H1 (cell line): ENCODE measurements around the gene SLC35F1. TPM values are rescaled to one million over a fixed set of nuclear protein-coding genes. Genes with fewer than 3 reads are reported as not detected.

Source experiments
- CTCF ChIA-PET: fragments of 300-600 bp; sonication (Branson Sonifier 250); formaldehyde crosslinking; loops from one replicate; lab custom pipeline; 2021; ENCODE audit not compliant: partially characterized antibody; lab: Charles Lee
- POLR2A ChIA-PET: fragments of 300-600 bp; sonication (Branson Sonifier 250); formaldehyde crosslinking; loops from one replicate; lab custom pipeline; 2021; ENCODE audit warnings: inconsistent platforms; ENCODE audit not compliant: partially characterized antibody; lab: Charles Lee
- DNase-seq, 2 experiments: peaks; one replicate each; pipeline versions ENCODE4 v3.0.0 to v3.0.0-alpha.2; 2010 to 2022; ENCODE audit warnings: low spot score in 2 of 2, low read depth in 1 of 2, mixed read lengths in 1 of 2
- FAIRE-seq: peaks from 2 replicates; lab custom pipeline; 2011; peaks lifted over from hg19 to GRCh38; lab: Jason Lieb, UNC
- H2AFZ ChIP-seq: 2 replicates; pipeline ENCODE4 v1.8.1; 2012; ENCODE audit warnings: low read length, inconsistent platforms
- H2AK5ac ChIP-seq: 2 replicates; pipeline ENCODE4 v1.6.1; 2013; ENCODE audit warnings: low read depth, low read length
- H2BK120ac ChIP-seq: replicated peaks from 2 replicates; pipeline ENCODE3; 2013; ENCODE audit warnings: low read depth, low read length, inconsistent platforms
- H2BK12ac ChIP-seq: 2 replicates; pipeline ENCODE4 v1.6.1; 2013; ENCODE audit warnings: low read depth, low read length
- H2BK15ac ChIP-seq: 2 replicates; pipeline ENCODE4 v1.6.1; 2013; ENCODE audit warnings: low read length
- H2BK20ac ChIP-seq: 2 replicates; pipeline ENCODE4 v1.6.1; 2013; ENCODE audit warnings: low read length
- H2BK5ac ChIP-seq: 2 replicates; pipeline ENCODE4 v1.6.1; 2013; ENCODE audit warnings: low read depth, low read length
- H3K14ac ChIP-seq: 2 replicates; pipeline ENCODE4 v1.6.1; 2013; ENCODE audit warnings: inconsistent platforms; ENCODE audit not compliant: insufficient read length
- H3K18ac ChIP-seq: 2 replicates; pipeline ENCODE4 v1.6.1; 2013; ENCODE audit warnings: low read length; ENCODE audit errors: extremely low read depth
- H3K23ac ChIP-seq: 2 replicates; pipeline ENCODE4 v1.6.1; 2013; ENCODE audit warnings: inconsistent platforms; ENCODE audit not compliant: insufficient read length
- H3K23me2 ChIP-seq: 2 replicates; pipeline ENCODE4 v1.6.1; 2013; ENCODE audit warnings: low read depth, low read length
- H3K27ac ChIP-seq: 2 replicates; pipeline ENCODE4 v1.6.1; 2011; ENCODE audit warnings: low read depth, low read length, inconsistent platforms
- H3K27me3 ChIP-seq, 4 experiments: replicated peaks in 1 of 4; 1 replicate in 1 of 4; 2 replicates in 3 of 4; pipeline versions ENCODE4 v1.6.1 to v1.8.1; 2011 to 2013; ENCODE audit warnings: low read length in 3 of 4, mild to moderate bottlenecking in 3 of 4, inconsistent platforms in 2 of 4, mixed read lengths in 2 of 4, moderate library complexity in 1 of 4; ENCODE audit not compliant: control insufficient read depth in 3 of 4, insufficient read depth in 3 of 4; ENCODE audit errors: extremely low read depth in 1 of 4
- H3K36me3 ChIP-seq, 4 experiments: 2 replicates each; pipeline versions ENCODE4 v1.6.1 to v1.8.1; 2011 to 2013; ENCODE audit warnings: mild to moderate bottlenecking in 4 of 4, low read length in 3 of 4, moderate library complexity in 2 of 4, control low read depth in 1 of 4, inconsistent platforms in 1 of 4; ENCODE audit not compliant: insufficient read depth in 4 of 4, control insufficient read depth in 2 of 4
- H3K4ac ChIP-seq: replicated peaks from 2 replicates; pipeline ENCODE3; 2013; ENCODE audit warnings: low read length, low read depth, mixed read lengths, inconsistent platforms; ENCODE audit not compliant: insufficient read length
- H3K4me1 ChIP-seq, 4 experiments: replicated peaks in 1 of 4; 1 replicate in 1 of 4; 2 replicates in 3 of 4; pipeline versions ENCODE4 v1.6.1 to v1.8.1; 2011 to 2013; ENCODE audit warnings: low read length in 3 of 4, inconsistent platforms in 2 of 4, mixed read lengths in 1 of 4; ENCODE audit not compliant: insufficient read depth in 4 of 4, control insufficient read depth in 3 of 4
- H3K4me2 ChIP-seq, 2 experiments: 2 replicates each; pipeline versions ENCODE4 v1.6.1 to v1.8.1; 2011 to 2013; ENCODE audit warnings: low read depth in 2 of 2, low read length in 2 of 2, control low read depth in 1 of 2, inconsistent platforms in 1 of 2, mild to moderate bottlenecking in 1 of 2; ENCODE audit not compliant: insufficient read depth in 1 of 2
- H3K4me3 ChIP-seq, 4 experiments: fragments of 200-600, 300-600 bp in 1 of 4; sonication (generic), shearing (Covaris generic), sonication (Bioruptor Twin) in 1 of 4; 2 replicates each; pipeline versions ENCODE4 v1.5.1 to v1.8.1; 2011 to 2016; ENCODE audit warnings: low read length in 4 of 4, low read depth in 3 of 4, control low read depth in 2 of 4, inconsistent platforms in 2 of 4, mild to moderate bottlenecking in 2 of 4, mixed read lengths in 1 of 4, moderate library complexity in 1 of 4; ENCODE audit not compliant: insufficient read depth in 2 of 4; ENCODE audit errors: extremely low read depth in 1 of 4
- H3K56ac ChIP-seq: replicated peaks from 2 replicates; pipeline ENCODE3; 2013; ENCODE audit warnings: low read depth, mild to moderate bottlenecking, mixed read lengths, low read length, inconsistent platforms; ENCODE audit not compliant: insufficient read length
- H3K79me1 ChIP-seq: 2 replicates; pipeline ENCODE4 v1.6.1; 2013; ENCODE audit warnings: low read depth, low read length, control low read depth
- H3K79me2 ChIP-seq, 2 experiments: 2 replicates each; pipeline versions ENCODE4 v1.6.1 to v1.8.1; 2012 to 2013; ENCODE audit warnings: low read length in 2 of 2, mild to moderate bottlenecking in 2 of 2, inconsistent platforms in 1 of 2; ENCODE audit not compliant: insufficient read depth in 2 of 2, control insufficient read depth in 1 of 2
- H3K9ac ChIP-seq, 4 experiments: replicated peaks in 1 of 4; 1 replicate in 1 of 4; 2 replicates in 3 of 4; pipeline versions ENCODE4 v1.6.1 to v1.8.1; 2011 to 2013; ENCODE audit warnings: low read depth in 3 of 4, low read length in 3 of 4, control low read depth in 2 of 4, mild to moderate bottlenecking in 2 of 4, moderate library complexity in 2 of 4, inconsistent platforms in 1 of 4; ENCODE audit errors: extremely low read depth in 1 of 4
- H3K9me3 ChIP-seq, 2 experiments: 2 replicates each; pipeline versions ENCODE4 v1.6.1 to v1.8.1; 2012 to 2013; ENCODE audit warnings: mild to moderate bottlenecking in 2 of 2, moderate library complexity in 2 of 2, control low read depth in 1 of 2, inconsistent platforms in 1 of 2, low read depth in 1 of 2, low read length in 1 of 2, mixed read lengths in 1 of 2; ENCODE audit not compliant: insufficient read depth in 2 of 2
- H4K20me1 ChIP-seq, 2 experiments: replicated peaks in 1 of 2; 2 replicates each; pipeline versions ENCODE3 to v1.8.1; 2011 to 2013; ENCODE audit warnings: inconsistent platforms in 2 of 2, low read length in 2 of 2, mild to moderate bottlenecking in 1 of 2; ENCODE audit not compliant: insufficient read depth in 2 of 2, control insufficient read depth in 1 of 2
- H4K5ac ChIP-seq: 2 replicates; pipeline ENCODE4 v1.6.1; 2013; ENCODE audit warnings: low read length, low read depth, mixed read lengths, inconsistent platforms; ENCODE audit not compliant: insufficient read length
- H4K8ac ChIP-seq: 2 replicates; pipeline ENCODE4 v1.8.0; 2013; ENCODE audit warnings: mild to moderate bottlenecking, moderate library complexity, low read length, inconsistent platforms; ENCODE audit not compliant: insufficient read depth; ENCODE audit errors: extremely low read depth
- H4K91ac ChIP-seq: replicated peaks from 2 replicates; pipeline ENCODE3; 2013; ENCODE audit warnings: low read length, mixed read lengths, inconsistent platforms; ENCODE audit not compliant: insufficient read length
- BCL11A ChIP-seq, 2 experiments: IDR thresholded peaks; one replicate each; pipeline ENCODE4 v1.6.1; 2011; ENCODE audit warnings: low read depth in 2 of 2, low read length in 2 of 2, mild to moderate bottlenecking in 2 of 2
- BRCA1 ChIP-seq: IDR thresholded peaks from 2 replicates; pipeline ENCODE4 v1.6.1; 2012; ENCODE audit warnings: low read depth, low read length, improper control_type of control experiment
- CHD1 ChIP-seq: IDR thresholded peaks from 2 replicates; pipeline ENCODE4 v1.6.1; 2012; ENCODE audit warnings: low read depth, low read length, improper control_type of control experiment
- CTCF ChIP-seq, 3 experiments: IDR thresholded peaks; 1 replicate in 2 of 3; 2 replicates in 1 of 3; pipeline versions ENCODE4 v1.5.1 to v1.6.1; 2011; ENCODE audit warnings: low read length in 3 of 3, mild to moderate bottlenecking in 3 of 3, inconsistent platforms in 2 of 3, low read depth in 1 of 3, moderate library complexity in 1 of 3; ENCODE audit not compliant: insufficient read depth in 1 of 3; ENCODE audit errors: control extremely low read depth in 1 of 3
- EGR1 ChIP-seq: IDR thresholded peaks from 2 replicates; pipeline ENCODE4 v1.6.1; 2011; ENCODE audit warnings: low read depth, low read length, borderline replicate concordance
- HDAC6 ChIP-seq: IDR thresholded peaks from one replicate; pipeline ENCODE4 v1.7.1; 2012; ENCODE audit warnings: low read depth, mild to moderate bottlenecking, inconsistent platforms, low read length, moderate library complexity
- SIRT6 ChIP-seq: IDR thresholded peaks from one replicate; pipeline ENCODE4 v1.7.1; 2012; ENCODE audit warnings: low read length, inconsistent platforms
- SIX5 ChIP-seq: IDR thresholded peaks from 2 replicates; pipeline ENCODE4 v1.6.1; 2011; ENCODE audit warnings: mild to moderate bottlenecking, low read depth, low read length
- SP4 ChIP-seq: IDR thresholded peaks from 2 replicates; pipeline ENCODE4 v1.6.1; 2012; ENCODE audit warnings: low read length, inconsistent platforms
- WGBS, 2 experiments: shearing (Covaris generic) in 1 of 2; methylation state at CpG; one replicate each; pipeline versions ENCODE4 v1.1.6 to v1.1.7; 2013 to 2015; ENCODE audit warnings: low lambda C conversion rate in 2 of 2, mixed read lengths in 2 of 2, inconsistent platforms in 1 of 2, low coverage in 1 of 2, missing lambda C conversion rate in 1 of 2; ENCODE audit not compliant: insufficient replicate concordance in 2 of 2, insufficient coverage in 1 of 2, insufficient read length in 1 of 2; ENCODE audit errors: extremely low coverage in 1 of 2, missing lambda C conversion rate in 1 of 2; 5-methylcytosine and 5-hydroxymethylcytosine counted together
- polyA plus RNA-seq, 7 experiments: library from polyadenylated mRNA; depleted of rRNA in 3 of 7; stranded (reverse) in 5 of 7; unstranded in 2 of 7; fragments of >200 nt in 5 of 7; fragments of 200-250 nt in 2 of 7; gene quantifications; 1 replicate in 5 of 7; 2 replicates in 1 of 7; 4 replicates in 1 of 7; pipeline versions ENCODE4 v1.2.1 to v1.2.3, GENCODE V29; 2011 to 2013; ENCODE audit warnings: missing spikeins in 2 of 7, mixed read lengths in 2 of 7
- total RNA-seq: library from RNA; stranded (reverse); fragmentation: NEBNext Ultra II Directional; extraction: Animal tissue kit (Norgen Biotek cat#: 25700); gene quantifications from 2 replicates; pipeline ENCODE4 v1.2.1, GENCODE V29; 2021

Gene SLC35F1
- total and polyA plus RNA-seq, 2 of the 8 experiments (the other 6 are each of a cell fraction or from before 2014, with no cell fraction given): 7.0 to 10.0 TPM

GRCh38 chr6:118103381-118104146, 196.5 kb downstream of the SLC35F1 start:
- WGBS, 2 experiments: 90% methylated on average over 5 of the region's 5 CpGs; no CpG with 5 or more reads in 1 of the 2 experiments
- Histone ChIP-seq H3K36me3 (peaks cover 0 to 11% (median 0%) of the 10 kb centered on the region in 4 experiments; a peak in 1 of 8 replicates), H3K4me1 (no peaks in the 10 kb centered on the region), H3K56ac (no peak overlapping the region), H3K27me3 (no peaks in the 10 kb centered on the region), H2AK5ac (no peak overlapping the region), H4K5ac (no peak overlapping the region), H3K14ac (no peak overlapping the region), H4K20me1 (no peaks in the 10 kb centered on the region), H3K79me1 (no peaks in the 10 kb centered on the region), H2AFZ (no peak overlapping the region), H3K79me2 (no peaks in the 10 kb centered on the region), H3K9me3 (peaks cover 11 to 12% of the 10 kb centered on the region in 2 experiments), H3K4me3 (no peak overlapping the region), H2BK120ac (no peak overlapping the region), H3K27ac (no peak overlapping the region), H3K23me2 (no peaks in the 10 kb centered on the region), H3K4ac (no peak overlapping the region), H4K91ac (no peak overlapping the region), H2BK20ac (no peak overlapping the region), H2BK12ac (no peak overlapping the region), H4K8ac (no peak overlapping the region), H2BK15ac (no peak overlapping the region), H3K4me2 (no peak overlapping the region), H3K9ac (no peak overlapping the region), H3K23ac (no peak overlapping the region), H3K18ac (no peak overlapping the region), H2BK5ac (no peak overlapping the region)
- ChIA-PET POLR2A (no interaction called here), CTCF (interaction anchor here (1.0 to 1.8 kb wide), 3 partner anchors 11 to 23 kb away, joined by 3 to 4 read pairs (median 3); no protein-coding TSS in a partner anchor)
- no peak for FAIRE-seq
- DNase-seq: no peak
- TF ChIP-seq SIX5: no peak
- no peak for TF ChIP-seq CTCF (IDR thresholded peaks at IDR 0.05; ENCODE audit: control extremely low read depth in 1 of 3, insufficient read depth in 1 of 3, low read depth in 1 of 3, low read length in 3 of 3)
- no peak for TF ChIP-seq BRCA1
- no peak for TF ChIP-seq EGR1
- TF ChIP-seq BCL11A (IDR thresholded peaks at IDR 0.05; ENCODE audit: low read depth in 2 of 2, low read length in 2 of 2): no peak
- no peak for TF ChIP-seq HDAC6
- TF ChIP-seq SIRT6: no peak
- TF ChIP-seq CHD1: no peak
- TF ChIP-seq SP4: no peak
